Measurements from ENCODE around the gene EPHA3. TPM values are rescaled to one million over a fixed set of nuclear protein-coding genes. Genes with fewer than 3 reads are reported as not detected.

EPHA3 gene
- total and polyA plus RNA-seq, 2 experiments from 2014 or later = 3.0 to 15.1 TPM

DNA sequence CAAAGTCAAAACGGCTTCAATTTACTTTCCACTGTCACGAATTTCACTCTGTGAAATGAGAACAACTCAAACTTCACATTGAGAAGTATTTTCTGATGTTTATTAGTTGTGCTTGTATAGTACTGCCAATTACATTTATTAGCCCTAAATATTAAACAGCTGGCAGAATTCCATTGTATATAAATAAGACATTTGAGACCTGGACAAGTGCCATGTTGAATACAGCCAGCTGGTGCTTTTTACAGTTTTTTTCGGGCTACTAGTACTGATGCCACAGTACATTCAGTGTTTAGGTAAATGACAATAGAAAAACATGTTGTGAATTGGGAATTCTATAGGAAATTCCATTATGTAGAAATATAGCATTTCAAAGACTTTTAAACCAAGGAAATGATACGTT, 79.0 kb downstream of the EPHA3 start:
- H2AFZ ChIP-seq = no peak overlapping the region
- no peaks in the 10 kb centered on the region for H3K27me3 ChIP-seq

DNA sequence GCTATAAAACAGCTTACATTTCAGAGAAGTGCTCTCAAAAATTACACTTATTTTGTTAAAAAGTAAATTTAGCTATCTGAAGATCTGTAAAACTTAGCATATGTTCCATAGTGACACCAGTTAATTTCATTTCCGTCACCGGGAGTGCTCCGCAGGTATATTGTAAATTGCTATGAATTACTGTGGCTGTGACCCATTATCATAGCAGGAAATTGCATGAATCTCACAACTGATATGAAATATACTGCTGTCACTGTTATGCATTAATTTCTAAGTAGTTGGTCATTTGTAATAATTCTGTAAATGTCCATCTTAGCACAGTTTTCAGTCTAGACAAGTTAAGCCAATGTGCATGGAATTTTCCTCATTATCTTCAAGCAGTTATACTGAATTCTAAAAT, 91.2 kb downstream of the EPHA3 start:
- no peak for DNase-seq (ENCODE audit: low spot score)
- Histone ChIP-seq H3K36me3 (replicated peaks; ENCODE audit: insufficient read depth, low read depth) (no peaks in the 10 kb centered on the region), H3K27ac (no peak overlapping the region), H3K4me2 (no peak overlapping the region), H3K4me3 (no peak overlapping the region), H4K20me1 (ENCODE audit: insufficient read depth, poor library complexity, severe bottlenecking) (no peaks in the 10 kb centered on the region), H3K9me2 (replicated peaks; ENCODE audit: insufficient read depth) (no peaks in the 10 kb centered on the region), H3K27me3 (no peaks in the 10 kb centered on the region), H3K4me1 (ENCODE audit: insufficient read depth) (no peaks in the 10 kb centered on the region), H3K79me2 (no peaks in the 10 kb centered on the region), H3K9me3 (ENCODE audit: low read depth) (no peaks in the 10 kb centered on the region), H2AFZ (no peak overlapping the region)
- 96% methylated on average over 3 of the region's 3 CpGs for WGBS (ENCODE audit: low lambda C conversion rate, missing lambda C conversion rate)
- TF ChIP-seq EZH2phosphoT487 (IDR thresholded peaks at IDR 0.05; ENCODE audit: low read depth, severe bottlenecking, unreplicated experiment) (no peak), EZH2 (IDR thresholded peaks at IDR 0.05; ENCODE audit: borderline replicate concordance) (no peak)
- TF ChIP-seq, protein P1, sequence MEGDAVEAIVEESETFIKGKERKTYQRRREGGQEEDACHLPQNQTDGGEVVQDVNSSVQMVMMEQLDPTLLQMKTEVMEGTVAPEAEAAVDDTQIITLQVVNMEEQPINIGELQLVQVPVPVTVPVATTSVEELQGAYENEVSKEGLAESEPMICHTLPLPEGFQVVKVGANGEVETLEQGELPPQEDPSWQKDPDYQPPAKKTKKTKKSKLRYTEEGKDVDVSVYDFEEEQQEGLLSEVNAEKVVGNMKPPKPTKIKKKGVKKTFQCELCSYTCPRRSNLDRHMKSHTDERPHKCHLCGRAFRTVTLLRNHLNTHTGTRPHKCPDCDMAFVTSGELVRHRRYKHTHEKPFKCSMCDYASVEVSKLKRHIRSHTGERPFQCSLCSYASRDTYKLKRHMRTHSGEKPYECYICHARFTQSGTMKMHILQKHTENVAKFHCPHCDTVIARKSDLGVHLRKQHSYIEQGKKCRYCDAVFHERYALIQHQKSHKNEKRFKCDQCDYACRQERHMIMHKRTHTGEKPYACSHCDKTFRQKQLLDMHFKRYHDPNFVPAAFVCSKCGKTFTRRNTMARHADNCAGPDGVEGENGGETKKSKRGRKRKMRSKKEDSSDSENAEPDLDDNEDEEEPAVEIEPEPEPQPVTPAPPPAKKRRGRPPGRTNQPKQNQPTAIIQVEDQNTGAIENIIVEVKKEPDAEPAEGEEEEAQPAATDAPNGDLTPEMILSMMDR (IDR thresholded peaks at IDR 0.05; ENCODE audit: poor library complexity) = no peak

More for the DNA sequence above, 79.0 kb downstream of the EPHA3 start:
- Histone ChIP-seq H3K4me3 (no peak overlapping the region), H3K36me3 (replicated peaks; ENCODE audit: insufficient read depth, low read depth) (no peaks in the 10 kb centered on the region), H3K79me2 (no peaks in the 10 kb centered on the region), H3K9me3 (ENCODE audit: low read depth) (no peaks in the 10 kb centered on the region), H4K20me1 (ENCODE audit: insufficient read depth, poor library complexity, severe bottlenecking) (no peaks in the 10 kb centered on the region), H3K9me2 (replicated peaks; ENCODE audit: insufficient read depth) (no peaks in the 10 kb centered on the region), H3K4me1 (ENCODE audit: insufficient read depth) (peaks cover 8% of the 10 kb centered on the region), H3K27ac (no peak overlapping the region), H3K4me2 (peak overlapping the region; percentile 18)
- TF ChIP-seq EZH2phosphoT487 (IDR thresholded peaks at IDR 0.05; ENCODE audit: low read depth, severe bottlenecking, unreplicated experiment) (no peak), EZH2 (IDR thresholded peaks at IDR 0.05; ENCODE audit: borderline replicate concordance) (no peak)
- TF ChIP-seq, protein P1 (IDR thresholded peaks at IDR 0.05; ENCODE audit: poor library complexity) = no peak
- 56% methylated on average over 4 of the region's 4 CpGs for WGBS (ENCODE audit: low lambda C conversion rate, missing lambda C conversion rate)
- DNase-seq (ENCODE audit: low spot score) = no peak

DNA sequence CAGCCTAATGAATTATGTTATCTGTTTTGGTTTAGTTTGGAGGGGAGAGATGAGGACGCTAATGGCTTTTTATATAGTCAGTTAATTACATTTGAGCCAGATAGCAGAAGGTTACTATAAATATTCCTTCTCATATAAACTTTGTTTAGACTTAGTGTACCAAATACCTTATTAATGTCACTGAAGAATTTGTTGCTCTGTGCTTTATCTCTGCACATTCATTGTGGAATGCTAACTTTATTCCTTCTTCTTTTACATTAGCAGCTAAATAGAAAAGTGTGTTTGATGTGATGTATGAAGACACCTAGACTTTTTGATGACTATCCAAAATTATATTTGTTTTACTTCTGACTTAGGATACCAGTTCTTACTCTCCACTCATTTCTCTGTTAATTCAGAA, 105.2 kb downstream of the EPHA3 start:
- peak overlapping the region; percentile 41 for H3K4me2 ChIP-seq
- TF ChIP-seq EZH2 (IDR thresholded peaks at IDR 0.05; ENCODE audit: borderline replicate concordance) = no peak
- TF ChIP-seq, protein P1 (IDR thresholded peaks at IDR 0.05; ENCODE audit: poor library complexity) = no peak
- no peak for TF ChIP-seq EZH2phosphoT487 (IDR thresholded peaks at IDR 0.05; ENCODE audit: low read depth, severe bottlenecking, unreplicated experiment)
- H2AFZ ChIP-seq = no peak overlapping the region
- H3K9me2 ChIP-seq (replicated peaks; ENCODE audit: insufficient read depth) = no peaks in the 10 kb centered on the region
- no peaks in the 10 kb centered on the region for H3K9me3 ChIP-seq (ENCODE audit: low read depth)
- H3K4me1 ChIP-seq (ENCODE audit: insufficient read depth) = peaks cover 11% of the 10 kb centered on the region
- H4K20me1 ChIP-seq (ENCODE audit: insufficient read depth, poor library complexity, severe bottlenecking) = no peaks in the 10 kb centered on the region
- no peak for DNase-seq (ENCODE audit: low spot score)
- no peak overlapping the region for H3K4me3 ChIP-seq
- WGBS (ENCODE audit: low lambda C conversion rate, missing lambda C conversion rate) = 35% methylated on average over 1 of the region's 1 CpG
- H3K27me3 ChIP-seq = no peaks in the 10 kb centered on the region
- H3K79me2 ChIP-seq = no peaks in the 10 kb centered on the region
- H3K36me3 ChIP-seq (replicated peaks; ENCODE audit: insufficient read depth, low read depth) = no peaks in the 10 kb centered on the region
- H3K27ac ChIP-seq = peak overlapping the region; percentile 21
